H1 (cell line): ENCODE measurements around the gene CBFB. TPM values are rescaled to one million over a fixed set of nuclear protein-coding genes. Genes with fewer than 3 reads are reported as not detected.

Source experiments
- CTCF ChIA-PET: fragments of 300-600 bp; sonication (Branson Sonifier 250); formaldehyde crosslinking; loops from one replicate; lab custom pipeline; 2021; ENCODE audit not compliant: partially characterized antibody; lab: Charles Lee
- POLR2A ChIA-PET: fragments of 300-600 bp; sonication (Branson Sonifier 250); formaldehyde crosslinking; loops from one replicate; lab custom pipeline; 2021; ENCODE audit warnings: inconsistent platforms; ENCODE audit not compliant: partially characterized antibody; lab: Charles Lee
- DNase-seq, 2 experiments: peaks; one replicate each; pipeline versions ENCODE4 v3.0.0 to v3.0.0-alpha.2; 2010 to 2022; ENCODE audit warnings: low spot score in 2 of 2, low read depth in 1 of 2, mixed read lengths in 1 of 2
- FAIRE-seq: peaks from 2 replicates; lab custom pipeline; 2011; peaks lifted over from hg19 to GRCh38; lab: Jason Lieb, UNC
- H2AFZ ChIP-seq: 2 replicates; pipeline ENCODE4 v1.8.1; 2012; ENCODE audit warnings: low read length, inconsistent platforms
- H2AK5ac ChIP-seq: 2 replicates; pipeline ENCODE4 v1.6.1; 2013; ENCODE audit warnings: low read depth, low read length
- H2BK120ac ChIP-seq: replicated peaks from 2 replicates; pipeline ENCODE3; 2013; ENCODE audit warnings: low read depth, low read length, inconsistent platforms
- H2BK12ac ChIP-seq: 2 replicates; pipeline ENCODE4 v1.6.1; 2013; ENCODE audit warnings: low read depth, low read length
- H2BK15ac ChIP-seq: 2 replicates; pipeline ENCODE4 v1.6.1; 2013; ENCODE audit warnings: low read length
- H2BK20ac ChIP-seq: 2 replicates; pipeline ENCODE4 v1.6.1; 2013; ENCODE audit warnings: low read length
- H2BK5ac ChIP-seq: 2 replicates; pipeline ENCODE4 v1.6.1; 2013; ENCODE audit warnings: low read depth, low read length
- H3K14ac ChIP-seq: 2 replicates; pipeline ENCODE4 v1.6.1; 2013; ENCODE audit warnings: inconsistent platforms; ENCODE audit not compliant: insufficient read length
- H3K18ac ChIP-seq: 2 replicates; pipeline ENCODE4 v1.6.1; 2013; ENCODE audit warnings: low read length; ENCODE audit errors: extremely low read depth
- H3K23ac ChIP-seq: 2 replicates; pipeline ENCODE4 v1.6.1; 2013; ENCODE audit warnings: inconsistent platforms; ENCODE audit not compliant: insufficient read length
- H3K23me2 ChIP-seq: 2 replicates; pipeline ENCODE4 v1.6.1; 2013; ENCODE audit warnings: low read depth, low read length
- H3K27ac ChIP-seq: 2 replicates; pipeline ENCODE4 v1.6.1; 2011; ENCODE audit warnings: low read depth, low read length, inconsistent platforms
- H3K27me3 ChIP-seq, 4 experiments: replicated peaks in 1 of 4; 1 replicate in 1 of 4; 2 replicates in 3 of 4; pipeline versions ENCODE4 v1.6.1 to v1.8.1; 2011 to 2013; ENCODE audit warnings: low read length in 3 of 4, mild to moderate bottlenecking in 3 of 4, inconsistent platforms in 2 of 4, mixed read lengths in 2 of 4, moderate library complexity in 1 of 4; ENCODE audit not compliant: control insufficient read depth in 3 of 4, insufficient read depth in 3 of 4; ENCODE audit errors: extremely low read depth in 1 of 4
- H3K36me3 ChIP-seq, 4 experiments: 2 replicates each; pipeline versions ENCODE4 v1.6.1 to v1.8.1; 2011 to 2013; ENCODE audit warnings: mild to moderate bottlenecking in 4 of 4, low read length in 3 of 4, moderate library complexity in 2 of 4, control low read depth in 1 of 4, inconsistent platforms in 1 of 4; ENCODE audit not compliant: insufficient read depth in 4 of 4, control insufficient read depth in 2 of 4
- H3K4ac ChIP-seq: replicated peaks from 2 replicates; pipeline ENCODE3; 2013; ENCODE audit warnings: low read length, low read depth, mixed read lengths, inconsistent platforms; ENCODE audit not compliant: insufficient read length
- H3K4me1 ChIP-seq, 4 experiments: replicated peaks in 1 of 4; 1 replicate in 1 of 4; 2 replicates in 3 of 4; pipeline versions ENCODE4 v1.6.1 to v1.8.1; 2011 to 2013; ENCODE audit warnings: low read length in 3 of 4, inconsistent platforms in 2 of 4, mixed read lengths in 1 of 4; ENCODE audit not compliant: insufficient read depth in 4 of 4, control insufficient read depth in 3 of 4
- H3K4me2 ChIP-seq, 2 experiments: 2 replicates each; pipeline versions ENCODE4 v1.6.1 to v1.8.1; 2011 to 2013; ENCODE audit warnings: low read depth in 2 of 2, low read length in 2 of 2, control low read depth in 1 of 2, inconsistent platforms in 1 of 2, mild to moderate bottlenecking in 1 of 2; ENCODE audit not compliant: insufficient read depth in 1 of 2
- H3K4me3 ChIP-seq, 4 experiments: fragments of 200-600, 300-600 bp in 1 of 4; sonication (generic), shearing (Covaris generic), sonication (Bioruptor Twin) in 1 of 4; 2 replicates each; pipeline versions ENCODE4 v1.5.1 to v1.8.1; 2011 to 2016; ENCODE audit warnings: low read length in 4 of 4, low read depth in 3 of 4, control low read depth in 2 of 4, inconsistent platforms in 2 of 4, mild to moderate bottlenecking in 2 of 4, mixed read lengths in 1 of 4, moderate library complexity in 1 of 4; ENCODE audit not compliant: insufficient read depth in 2 of 4; ENCODE audit errors: extremely low read depth in 1 of 4
- H3K56ac ChIP-seq: replicated peaks from 2 replicates; pipeline ENCODE3; 2013; ENCODE audit warnings: low read depth, mild to moderate bottlenecking, mixed read lengths, low read length, inconsistent platforms; ENCODE audit not compliant: insufficient read length
- H3K79me1 ChIP-seq: 2 replicates; pipeline ENCODE4 v1.6.1; 2013; ENCODE audit warnings: low read depth, low read length, control low read depth
- H3K79me2 ChIP-seq, 2 experiments: 2 replicates each; pipeline versions ENCODE4 v1.6.1 to v1.8.1; 2012 to 2013; ENCODE audit warnings: low read length in 2 of 2, mild to moderate bottlenecking in 2 of 2, inconsistent platforms in 1 of 2; ENCODE audit not compliant: insufficient read depth in 2 of 2, control insufficient read depth in 1 of 2
- H3K9ac ChIP-seq, 4 experiments: replicated peaks in 1 of 4; 1 replicate in 1 of 4; 2 replicates in 3 of 4; pipeline versions ENCODE4 v1.6.1 to v1.8.1; 2011 to 2013; ENCODE audit warnings: low read depth in 3 of 4, low read length in 3 of 4, control low read depth in 2 of 4, mild to moderate bottlenecking in 2 of 4, moderate library complexity in 2 of 4, inconsistent platforms in 1 of 4; ENCODE audit errors: extremely low read depth in 1 of 4
- H3K9me3 ChIP-seq, 2 experiments: 2 replicates each; pipeline versions ENCODE4 v1.6.1 to v1.8.1; 2012 to 2013; ENCODE audit warnings: mild to moderate bottlenecking in 2 of 2, moderate library complexity in 2 of 2, control low read depth in 1 of 2, inconsistent platforms in 1 of 2, low read depth in 1 of 2, low read length in 1 of 2, mixed read lengths in 1 of 2; ENCODE audit not compliant: insufficient read depth in 2 of 2
- H4K20me1 ChIP-seq, 2 experiments: replicated peaks in 1 of 2; 2 replicates each; pipeline versions ENCODE3 to v1.8.1; 2011 to 2013; ENCODE audit warnings: inconsistent platforms in 2 of 2, low read length in 2 of 2, mild to moderate bottlenecking in 1 of 2; ENCODE audit not compliant: insufficient read depth in 2 of 2, control insufficient read depth in 1 of 2
- H4K5ac ChIP-seq: 2 replicates; pipeline ENCODE4 v1.6.1; 2013; ENCODE audit warnings: low read length, low read depth, mixed read lengths, inconsistent platforms; ENCODE audit not compliant: insufficient read length
- H4K8ac ChIP-seq: 2 replicates; pipeline ENCODE4 v1.8.0; 2013; ENCODE audit warnings: mild to moderate bottlenecking, moderate library complexity, low read length, inconsistent platforms; ENCODE audit not compliant: insufficient read depth; ENCODE audit errors: extremely low read depth
- H4K91ac ChIP-seq: replicated peaks from 2 replicates; pipeline ENCODE3; 2013; ENCODE audit warnings: low read length, mixed read lengths, inconsistent platforms; ENCODE audit not compliant: insufficient read length
- BRCA1 ChIP-seq: IDR thresholded peaks from 2 replicates; pipeline ENCODE4 v1.6.1; 2012; ENCODE audit warnings: low read depth, low read length, improper control_type of control experiment
- CHD2 ChIP-seq: IDR thresholded peaks from 2 replicates; pipeline ENCODE4 v1.6.1; 2012; ENCODE audit warnings: low read length, improper control_type of control experiment
- CREB1 ChIP-seq: IDR thresholded peaks from 2 replicates; pipeline ENCODE4 v1.6.1; 2012; ENCODE audit warnings: inconsistent platforms
- EZH2 ChIP-seq: fragments of 200-600 bp; sonication (generic); IDR thresholded peaks from 2 replicates; pipeline ENCODE4 v1.7.1; 2012; ENCODE audit warnings: low read depth, mild to moderate bottlenecking, moderate library complexity, low read length, inconsistent platforms; ENCODE audit not compliant: severe bottlenecking
- GABPA ChIP-seq: IDR thresholded peaks from 2 replicates; pipeline ENCODE4 v1.6.1; 2011; ENCODE audit warnings: mild to moderate bottlenecking, low read length, moderate library complexity, borderline replicate concordance; ENCODE audit not compliant: insufficient read depth
- HDAC2 ChIP-seq, 2 experiments: fragments of 300-600 bp in 1 of 2; sonication (generic) in 1 of 2; IDR thresholded peaks; 2 replicates each; pipeline ENCODE4 v1.6.1; 2011 to 2012; ENCODE audit warnings: low read depth in 2 of 2, low read length in 2 of 2, mild to moderate bottlenecking in 2 of 2, moderate library complexity in 2 of 2, borderline replicate concordance in 1 of 2, inconsistent platforms in 1 of 2
- JUND ChIP-seq: IDR thresholded peaks from 2 replicates; pipeline ENCODE4 v1.6.1; 2011; ENCODE audit warnings: mild to moderate bottlenecking, improper control_type of control experiment, low read length
- SIN3A ChIP-seq, 2 experiments: IDR thresholded peaks in 1 of 2; conservative IDR thresholded peaks in 1 of 2; 2 replicates each; pipeline ENCODE4 v1.6.1; 2011 to 2012; ENCODE audit warnings: low read length in 2 of 2, improper control_type of control experiment in 1 of 2, low read depth in 1 of 2, mild to moderate bottlenecking in 1 of 2
- TAF7 ChIP-seq: optimal IDR thresholded peaks from 2 replicates; pipeline ENCODE3; 2011; ENCODE audit warnings: low read depth, mild to moderate bottlenecking, inconsistent platforms, low read length, moderate library complexity, borderline replicate concordance
- TBP ChIP-seq: IDR thresholded peaks from 2 replicates; pipeline ENCODE4 v1.6.1; 2011; ENCODE audit warnings: low read depth, low read length, improper control_type of control experiment
- YY1 ChIP-seq: IDR thresholded peaks from 2 replicates; pipeline ENCODE4 v1.6.1; 2011; ENCODE audit warnings: low read depth, mild to moderate bottlenecking, low read length
- WGBS, 2 experiments: shearing (Covaris generic) in 1 of 2; methylation state at CpG; one replicate each; pipeline versions ENCODE4 v1.1.6 to v1.1.7; 2013 to 2015; ENCODE audit warnings: low lambda C conversion rate in 2 of 2, mixed read lengths in 2 of 2, inconsistent platforms in 1 of 2, low coverage in 1 of 2, missing lambda C conversion rate in 1 of 2; ENCODE audit not compliant: insufficient replicate concordance in 2 of 2, insufficient coverage in 1 of 2, insufficient read length in 1 of 2; ENCODE audit errors: extremely low coverage in 1 of 2, missing lambda C conversion rate in 1 of 2; 5-methylcytosine and 5-hydroxymethylcytosine counted together
- polyA plus RNA-seq, 7 experiments: library from polyadenylated mRNA; depleted of rRNA in 3 of 7; stranded (reverse) in 5 of 7; unstranded in 2 of 7; fragments of >200 nt in 5 of 7; fragments of 200-250 nt in 2 of 7; gene quantifications; 1 replicate in 5 of 7; 2 replicates in 1 of 7; 4 replicates in 1 of 7; pipeline versions ENCODE4 v1.2.1 to v1.2.3, GENCODE V29; 2011 to 2013; ENCODE audit warnings: missing spikeins in 2 of 7, mixed read lengths in 2 of 7
- total RNA-seq: library from RNA; stranded (reverse); fragmentation: NEBNext Ultra II Directional; extraction: Animal tissue kit (Norgen Biotek cat#: 25700); gene quantifications from 2 replicates; pipeline ENCODE4 v1.2.1, GENCODE V29; 2021

The CBFB gene
- total and polyA plus RNA-seq, 2 of the 8 experiments (the other 6 are each of a cell fraction or from before 2014, with no cell fraction given): 11.5 to 31.6 TPM

DNA sequence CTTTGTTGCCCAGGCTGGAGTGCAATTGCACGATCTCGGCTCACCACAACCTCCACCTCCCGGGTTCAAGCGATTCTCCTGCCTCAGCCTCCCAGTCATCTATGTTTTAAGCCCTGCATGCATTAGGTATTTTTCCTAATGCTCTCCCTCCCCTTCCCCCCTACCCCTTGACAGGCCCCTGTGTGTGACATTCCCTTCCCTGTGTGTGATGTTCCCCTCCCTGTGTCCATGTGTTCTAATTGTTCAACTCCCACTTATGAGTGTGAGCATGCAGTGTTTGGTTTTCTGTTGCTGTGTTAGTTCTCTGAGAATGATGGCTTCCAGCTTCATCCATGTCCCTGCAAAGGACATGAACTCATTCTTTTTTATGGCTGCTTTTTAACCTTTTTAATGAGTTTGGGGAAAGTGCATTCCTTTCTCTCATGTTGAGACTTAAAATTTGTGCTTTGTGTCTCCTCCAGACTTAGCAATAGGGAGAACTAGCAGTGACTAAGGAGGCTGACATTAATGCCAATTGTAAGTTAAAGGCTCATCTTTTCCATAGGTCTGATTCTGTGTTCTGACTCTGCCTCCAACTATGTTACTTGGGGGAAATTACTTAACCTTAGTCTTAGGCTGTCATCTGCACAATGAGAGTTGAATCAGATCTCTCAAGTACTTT lies 63.1 kb downstream of the CBFB start:
- no peak overlapping the region for H2BK15ac ChIP-seq
- H3K14ac ChIP-seq: no peak overlapping the region
- H3K4me3 ChIP-seq: no peak overlapping the region
- no peak overlapping the region for H2BK12ac ChIP-seq
- H2BK20ac ChIP-seq: no peak overlapping the region
- H2AK5ac ChIP-seq: no peak overlapping the region
- H3K18ac ChIP-seq: no peak overlapping the region
- peaks cover 0 to 2% of the 10 kb centered on the region in 2 experiments for H4K20me1 ChIP-seq
- H3K27me3 ChIP-seq: no peaks in the 10 kb centered on the region
- no peak overlapping the region for H2AFZ ChIP-seq
- no peak overlapping the region for H3K9ac ChIP-seq
- FAIRE-seq (no peak), DNase-seq (no peak)
- CTCF ChIA-PET: interaction anchor here (1.3 to 2.5 kb wide), 2 partner anchors 12 to 78 kb away, joined by 4 to 9 read pairs; no protein-coding TSS in a partner anchor
- H2BK5ac ChIP-seq: no peak overlapping the region
- no peak overlapping the region for H3K27ac ChIP-seq
- POLR2A ChIA-PET: no interaction called here
- no peak overlapping the region for H3K23ac ChIP-seq
- no peak overlapping the region for H3K4ac ChIP-seq
- WGBS, 2 experiments: 90% methylated on average over 4 of the region's 4 CpGs; no CpG with 5 or more reads in 1 of the 2 experiments
- H3K56ac ChIP-seq: no peak overlapping the region
- no peaks in the 10 kb centered on the region for H3K36me3 ChIP-seq
- no peaks in the 10 kb centered on the region for H3K79me1 ChIP-seq
- no peaks in the 10 kb centered on the region for H3K23me2 ChIP-seq
- H4K8ac ChIP-seq: no peak overlapping the region
- no peak overlapping the region for H3K4me2 ChIP-seq
- H3K79me2 ChIP-seq: no peaks in the 10 kb centered on the region
- H3K4me1 ChIP-seq: no peaks in the 10 kb centered on the region
- no peaks in the 10 kb centered on the region for H3K9me3 ChIP-seq
- H4K91ac ChIP-seq: no peak overlapping the region
- no peak overlapping the region for H2BK120ac ChIP-seq
- H4K5ac ChIP-seq: no peak overlapping the region
- no peak for TF ChIP-seq CHD2
- TF ChIP-seq GABPA: no peak
- no peak for TF ChIP-seq YY1
- no peak for TF ChIP-seq BRCA1
- no peak for TF ChIP-seq EZH2
- no peak for TF ChIP-seq TAF7
- no peak for TF ChIP-seq CREB1
- no peak for TF ChIP-seq HDAC2 (IDR thresholded peaks at IDR 0.05; ENCODE audit: borderline replicate concordance in 1 of 2, low read depth in 2 of 2, low read length in 2 of 2)
- no peak for TF ChIP-seq JUND
- TF ChIP-seq SIN3A (conservative IDR thresholded peaks at IDR 0.05 in 1 of 2, IDR thresholded peaks at IDR 0.05 in 1 of 2; ENCODE audit: low read depth in 1 of 2, low read length in 2 of 2): no peak
- TF ChIP-seq TBP: no peak
